ENCODE results near the gene SH3D21. TPM values are rescaled to one million over a fixed set of nuclear protein-coding genes. Genes with fewer than 3 reads are reported as not detected.

Gene SH3D21
- total RNA-seq, 2 donors from 2014 or later, result 3.9 to 5.6 TPM

- Histone ChIP-seq H3K27me3 (replicated peaks; ENCODE audit: insufficient read depth) (no peaks in the 10 kb centered on the region), H3K27ac (peak overlapping the region; percentile 87 to 99), H3K9me3 (no peaks in the 10 kb centered on the region), H3K36me3 (no peaks in the 10 kb centered on the region), H3K4me1 (ENCODE audit: control insufficient read depth in 1 of 2, low read depth in 2 of 2) (peaks cover 25 to 35% of the 10 kb centered on the region in 2 donors), H3K4me3 (peak overlapping the region; percentile 99)
- TF ChIP-seq, protein P1, sequence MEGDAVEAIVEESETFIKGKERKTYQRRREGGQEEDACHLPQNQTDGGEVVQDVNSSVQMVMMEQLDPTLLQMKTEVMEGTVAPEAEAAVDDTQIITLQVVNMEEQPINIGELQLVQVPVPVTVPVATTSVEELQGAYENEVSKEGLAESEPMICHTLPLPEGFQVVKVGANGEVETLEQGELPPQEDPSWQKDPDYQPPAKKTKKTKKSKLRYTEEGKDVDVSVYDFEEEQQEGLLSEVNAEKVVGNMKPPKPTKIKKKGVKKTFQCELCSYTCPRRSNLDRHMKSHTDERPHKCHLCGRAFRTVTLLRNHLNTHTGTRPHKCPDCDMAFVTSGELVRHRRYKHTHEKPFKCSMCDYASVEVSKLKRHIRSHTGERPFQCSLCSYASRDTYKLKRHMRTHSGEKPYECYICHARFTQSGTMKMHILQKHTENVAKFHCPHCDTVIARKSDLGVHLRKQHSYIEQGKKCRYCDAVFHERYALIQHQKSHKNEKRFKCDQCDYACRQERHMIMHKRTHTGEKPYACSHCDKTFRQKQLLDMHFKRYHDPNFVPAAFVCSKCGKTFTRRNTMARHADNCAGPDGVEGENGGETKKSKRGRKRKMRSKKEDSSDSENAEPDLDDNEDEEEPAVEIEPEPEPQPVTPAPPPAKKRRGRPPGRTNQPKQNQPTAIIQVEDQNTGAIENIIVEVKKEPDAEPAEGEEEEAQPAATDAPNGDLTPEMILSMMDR (IDR thresholded peaks at IDR 0.05), result no peak
- no peak for ATAC-seq (ENCODE audit: insufficient number of reproducible peaks, low FRiP score, low read depth)
- DNase-seq (ENCODE audit: low spot score), result no peak
These were observed 14.6 kb downstream of the SH3D21 start for GRCh38 chr1:36320767-36321118.

- Histone ChIP-seq H3K4me3 (peak overlapping the region; percentile 99), H3K27me3 (replicated peaks; ENCODE audit: insufficient read depth) (no peaks in the 10 kb centered on the region), H3K4me1 (ENCODE audit: control insufficient read depth in 1 of 2, low read depth in 2 of 2) (peaks cover 25 to 35% of the 10 kb centered on the region in 2 donors), H3K27ac (peak overlapping the region; percentile 87 to 99), H3K9me3 (no peaks in the 10 kb centered on the region), H3K36me3 (no peaks in the 10 kb centered on the region)
- TF ChIP-seq, protein P1 (IDR thresholded peaks at IDR 0.05), result no peak
- DNase-seq (ENCODE audit: low spot score) (no peak), ATAC-seq (ENCODE audit: insufficient number of reproducible peaks, low FRiP score, low read depth) (peak; percentile 22)
These were observed 15.2 kb downstream of the SH3D21 start for GRCh38 chr1:36321119-36321951.

- TF ChIP-seq, protein P1 (IDR thresholded peaks at IDR 0.05), result no peak
- no peak for DNase-seq (ENCODE audit: low spot score)
- H3K9me3 ChIP-seq, result no peaks in the 10 kb centered on the region
- no peaks in the 10 kb centered on the region for H3K27me3 ChIP-seq (replicated peaks; ENCODE audit: insufficient read depth)
- ATAC-seq (ENCODE audit: insufficient number of reproducible peaks, low FRiP score, low read depth), result peak; percentile 3
- H3K36me3 ChIP-seq, result no peaks in the 10 kb centered on the region
- H3K4me1 ChIP-seq (ENCODE audit: control insufficient read depth in 1 of 2, low read depth in 2 of 2), result peaks cover 25 to 35% of the 10 kb centered on the region in 2 donors
- H3K4me3 ChIP-seq, result peak overlapping the region; percentile 99
- peak overlapping the region; percentile 87 to 99 for H3K27ac ChIP-seq
These were observed 16.0 kb downstream of the SH3D21 start for GRCh38 chr1:36322041-36322785.

DNA sequence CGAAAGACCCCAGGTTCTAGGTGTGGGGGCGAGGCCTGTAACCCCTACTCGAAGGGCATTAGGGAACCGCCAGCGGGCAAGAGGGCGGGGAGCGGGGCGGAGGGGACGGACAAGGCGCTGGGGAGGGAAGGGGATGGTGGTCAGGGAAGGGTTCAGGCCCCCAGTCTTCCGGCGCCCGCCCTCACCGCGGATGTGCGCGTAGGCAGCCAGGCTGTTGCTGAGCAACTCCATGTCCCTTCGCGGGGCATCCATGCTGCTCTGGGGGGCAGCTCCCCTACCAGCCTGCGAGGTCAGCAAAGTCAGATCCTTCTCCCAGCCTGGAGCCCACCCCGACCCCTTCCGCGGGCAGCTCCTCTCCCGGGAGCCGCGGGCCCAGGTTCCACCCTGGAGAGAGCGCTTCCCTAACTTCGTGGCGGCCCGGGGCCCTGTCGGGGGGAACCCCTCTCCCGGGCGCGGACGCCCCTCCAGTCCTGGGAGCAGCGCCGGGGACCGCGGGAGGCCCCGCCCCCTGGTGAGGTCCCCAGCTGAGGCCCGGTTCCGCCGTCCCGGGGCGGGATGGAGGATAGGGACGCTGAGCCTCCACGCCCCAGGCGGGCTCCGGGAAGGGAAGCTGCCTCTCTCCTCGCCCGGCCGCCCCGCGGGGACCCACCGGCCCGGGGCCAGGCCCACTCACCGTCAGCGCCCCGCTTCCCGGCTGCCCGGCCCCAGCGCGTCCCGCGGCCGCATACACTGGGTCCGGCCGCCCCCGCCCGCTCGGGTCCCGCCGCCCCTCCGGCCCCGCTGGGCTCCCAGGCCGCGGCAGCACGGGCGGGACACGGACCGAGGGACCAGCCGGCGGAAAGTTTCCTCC is 16.8 kb downstream of the SH3D21 start:
- Histone ChIP-seq H3K36me3 (no peaks in the 10 kb centered on the region), H3K4me1 (ENCODE audit: control insufficient read depth in 1 of 2, low read depth in 2 of 2) (peaks cover 25 to 35% of the 10 kb centered on the region in 2 donors), H3K4me3 (peak overlapping the region; percentile 99), H3K9me3 (no peaks in the 10 kb centered on the region), H3K27me3 (replicated peaks; ENCODE audit: insufficient read depth) (no peaks in the 10 kb centered on the region), H3K27ac (peak overlapping the region; percentile 87 to 99)
- ATAC-seq (ENCODE audit: insufficient number of reproducible peaks, low FRiP score, low read depth) (peak; percentile 7), DNase-seq (ENCODE audit: low spot score) (no peak)
- TF ChIP-seq, protein P1 (IDR thresholded peaks at IDR 0.05), result no peak

Measured in thoracic aorta (tissue), 2 donors.